HepG2 (cell line): ENCODE results near the gene AMHR2. TPM values are rescaled to one million over a fixed set of nuclear protein-coding genes. Genes with fewer than 3 reads are reported as not detected.

Experiments used
- CAMTA2 ChIP-seq: sonication (generic); formaldehyde crosslinking; IDR thresholded peaks from 2 replicates; pipeline ENCODE4 v1.4.0; 2020; ENCODE audit warnings: mild to moderate bottlenecking, missing genetic modification reagents, borderline replicate concordance
- FIP1L1 ChIP-seq: fragments of 200-400 bp; formaldehyde crosslinking; IDR thresholded peaks from 2 replicates; pipeline ENCODE4 v1.6.1; 2018; ENCODE audit warnings: low read depth, mild to moderate bottlenecking, low read length, moderate library complexity, borderline replicate concordance; ENCODE audit not compliant: insufficient read depth
- ISX ChIP-seq: sonication (generic); formaldehyde crosslinking; conservative IDR thresholded peaks from 2 replicates; pipeline ENCODE4 v1.5.0; 2020; ENCODE audit warnings: missing genetic modification reagents
- MAFG ChIP-seq: sonication (generic); formaldehyde crosslinking; IDR thresholded peaks from 2 replicates; pipeline ENCODE4 v1.5.1; 2020; ENCODE audit warnings: mild to moderate bottlenecking, missing genetic modification reagents
- MED13 ChIP-seq: sonication (generic); formaldehyde crosslinking; IDR thresholded peaks from 2 replicates; pipeline ENCODE4 v1.5.0; 2020; ENCODE audit warnings: missing genetic modification reagents
- NR2F6 ChIP-seq, 2 experiments: IDR thresholded peaks; 2 replicates each; pipeline ENCODE4 v1.6.1; 2016; ENCODE audit warnings: antibody characterized with exemption in 1 of 2, mild to moderate bottlenecking in 1 of 2
- PHF5A ChIP-seq: IDR thresholded peaks from one replicate; pipeline ENCODE4 v1.6.1; 2018; ENCODE audit warnings: low read depth, missing genetic modification reagents; ENCODE audit not compliant: unreplicated experiment
- TBL1XR1 ChIP-seq: fragments of 150-350 bp; IDR thresholded peaks from 2 replicates; pipeline ENCODE4 v1.6.1; 2014; ENCODE audit warnings: borderline replicate concordance, low read length; ENCODE audit not compliant: partially characterized antibody
- THYN1 ChIP-seq: sonication (generic); formaldehyde crosslinking; IDR thresholded peaks from 2 replicates; pipeline ENCODE4 v1.8.1; 2023; ENCODE audit warnings: low read depth, mild to moderate bottlenecking, moderate library complexity, missing genetic modification reagents, borderline replicate concordance
- ZBTB49 ChIP-seq: sonication (generic); formaldehyde crosslinking; IDR thresholded peaks from 2 replicates; pipeline ENCODE4 v1.4.0; 2020; ENCODE audit warnings: missing genetic modification reagents, borderline replicate concordance
- ZNF10 ChIP-seq: sonication (generic); formaldehyde crosslinking; IDR thresholded peaks from 2 replicates; pipeline ENCODE4 v1.4.0; 2020; ENCODE audit warnings: mild to moderate bottlenecking, low read depth, missing genetic modification reagents, borderline replicate concordance
- ZNF180 ChIP-seq: sonication (generic); formaldehyde crosslinking; IDR thresholded peaks from 2 replicates; pipeline ENCODE4 v1.4.0; 2020; ENCODE audit warnings: low read depth, missing genetic modification reagents, borderline replicate concordance
- ZNF333 ChIP-seq: sonication (generic); formaldehyde crosslinking; IDR thresholded peaks from 2 replicates; pipeline ENCODE4 v1.4.0; 2020; ENCODE audit warnings: mild to moderate bottlenecking, missing genetic modification reagents, borderline replicate concordance
- ZNF484 ChIP-seq: sonication (generic); formaldehyde crosslinking; IDR thresholded peaks from 2 replicates; pipeline ENCODE4 v1.5.1; 2020; ENCODE audit warnings: mild to moderate bottlenecking, low read depth, missing genetic modification reagents, borderline replicate concordance
- ZNF552 ChIP-seq: sonication (generic); formaldehyde crosslinking; IDR thresholded peaks from 2 replicates; pipeline ENCODE4 v1.9.0; 2022; ENCODE audit warnings: missing genetic modification reagents, mild to moderate bottlenecking, borderline replicate concordance
- ZSCAN21 ChIP-seq: sonication (generic); formaldehyde crosslinking; IDR thresholded peaks from 2 replicates; pipeline ENCODE4 v1.8.0; 2022; ENCODE audit warnings: mild to moderate bottlenecking, missing genetic modification reagents, moderate library complexity, borderline replicate concordance
- polyA plus RNA-seq, 8 experiments: library from polyadenylated mRNA; depleted of rRNA in 3 of 8; stranded (reverse) in 7 of 8; unstranded in 1 of 8; fragments of >200 nt; fragmentation: Illumina TruSeq in 4 of 8; extraction: Trizol in 4 of 8; gene quantifications; 2 replicates each; pipeline versions ENCODE4 v1.2.1 to v1.2.3, GENCODE V29; 2011 to 2016; ENCODE audit warnings: low read depth in 4 of 8, missing spikeins in 1 of 8, mixed read lengths in 1 of 8; ENCODE audit not compliant: insufficient read depth in 1 of 8
- total RNA-seq, 5 experiments: library from RNA; depleted of rRNA; stranded (reverse); fragments of >200 nt; fragmentation: Illumina TruSeq; extraction: Trizol; gene quantifications; 2 replicates each; pipeline ENCODE4 v1.2.3, GENCODE V29; 2016; ENCODE audit warnings: low read depth in 1 of 5
- TF ChIP-seq, protein P1 (sequence below): sonication (generic); formaldehyde crosslinking; IDR thresholded peaks from 2 replicates; pipeline ENCODE4 v1.9.0; 2021; ENCODE audit warnings: mild to moderate bottlenecking, missing genetic modification reagents
- TF ChIP-seq, protein P2 (sequence below): sonication (generic); formaldehyde crosslinking; IDR thresholded peaks from 2 replicates; pipeline ENCODE4 v1.4.0; 2020; ENCODE audit warnings: mild to moderate bottlenecking, low read depth, missing genetic modification reagents

The AMHR2 gene
- total and polyA plus RNA-seq, 2 of the 13 experiments (the other 11 are each of a cell fraction or from before 2014, with no cell fraction given), result 0.24 to 0.58 TPM

- TF ChIP-seq FIP1L1 (0 out of 2 replicates have a peak, but pooled peaks have one; percentile 89), ISX (CRISPR knock-in tag) (no peak), ZNF180 (CRISPR knock-in tag) (no peak), NR2F6 (IDR thresholded peaks at IDR 0.05) (no peak), NR2F6 (CRISPR knock-in tag; IDR thresholded peaks at IDR 0.05) (peak; percentile 71; the same call in 1 of the 2 replicates), ZNF10 (CRISPR knock-in tag) (no peak), ZSCAN21 (CRISPR knock-in tag) (peak; percentile 58; the same call in 1 of the 2 replicates), ZBTB49 (no peak), PHF5A (peak; percentile 78), ZNF333 (no peak), THYN1 (CRISPR knock-in tag) (no peak; the same call in 1 of the 2 replicates), CAMTA2 (CRISPR knock-in tag) (no peak), ZNF552 (CRISPR knock-in tag) (no peak), ZNF484 (CRISPR knock-in tag) (no peak), TBL1XR1 (peak; percentile 71), MAFG (CRISPR knock-in tag) (no peak), MED13 (CRISPR knock-in tag) (0 out of 2 replicates have a peak, but pooled peaks have one; percentile 36)
- TF ChIP-seq, protein P1, sequence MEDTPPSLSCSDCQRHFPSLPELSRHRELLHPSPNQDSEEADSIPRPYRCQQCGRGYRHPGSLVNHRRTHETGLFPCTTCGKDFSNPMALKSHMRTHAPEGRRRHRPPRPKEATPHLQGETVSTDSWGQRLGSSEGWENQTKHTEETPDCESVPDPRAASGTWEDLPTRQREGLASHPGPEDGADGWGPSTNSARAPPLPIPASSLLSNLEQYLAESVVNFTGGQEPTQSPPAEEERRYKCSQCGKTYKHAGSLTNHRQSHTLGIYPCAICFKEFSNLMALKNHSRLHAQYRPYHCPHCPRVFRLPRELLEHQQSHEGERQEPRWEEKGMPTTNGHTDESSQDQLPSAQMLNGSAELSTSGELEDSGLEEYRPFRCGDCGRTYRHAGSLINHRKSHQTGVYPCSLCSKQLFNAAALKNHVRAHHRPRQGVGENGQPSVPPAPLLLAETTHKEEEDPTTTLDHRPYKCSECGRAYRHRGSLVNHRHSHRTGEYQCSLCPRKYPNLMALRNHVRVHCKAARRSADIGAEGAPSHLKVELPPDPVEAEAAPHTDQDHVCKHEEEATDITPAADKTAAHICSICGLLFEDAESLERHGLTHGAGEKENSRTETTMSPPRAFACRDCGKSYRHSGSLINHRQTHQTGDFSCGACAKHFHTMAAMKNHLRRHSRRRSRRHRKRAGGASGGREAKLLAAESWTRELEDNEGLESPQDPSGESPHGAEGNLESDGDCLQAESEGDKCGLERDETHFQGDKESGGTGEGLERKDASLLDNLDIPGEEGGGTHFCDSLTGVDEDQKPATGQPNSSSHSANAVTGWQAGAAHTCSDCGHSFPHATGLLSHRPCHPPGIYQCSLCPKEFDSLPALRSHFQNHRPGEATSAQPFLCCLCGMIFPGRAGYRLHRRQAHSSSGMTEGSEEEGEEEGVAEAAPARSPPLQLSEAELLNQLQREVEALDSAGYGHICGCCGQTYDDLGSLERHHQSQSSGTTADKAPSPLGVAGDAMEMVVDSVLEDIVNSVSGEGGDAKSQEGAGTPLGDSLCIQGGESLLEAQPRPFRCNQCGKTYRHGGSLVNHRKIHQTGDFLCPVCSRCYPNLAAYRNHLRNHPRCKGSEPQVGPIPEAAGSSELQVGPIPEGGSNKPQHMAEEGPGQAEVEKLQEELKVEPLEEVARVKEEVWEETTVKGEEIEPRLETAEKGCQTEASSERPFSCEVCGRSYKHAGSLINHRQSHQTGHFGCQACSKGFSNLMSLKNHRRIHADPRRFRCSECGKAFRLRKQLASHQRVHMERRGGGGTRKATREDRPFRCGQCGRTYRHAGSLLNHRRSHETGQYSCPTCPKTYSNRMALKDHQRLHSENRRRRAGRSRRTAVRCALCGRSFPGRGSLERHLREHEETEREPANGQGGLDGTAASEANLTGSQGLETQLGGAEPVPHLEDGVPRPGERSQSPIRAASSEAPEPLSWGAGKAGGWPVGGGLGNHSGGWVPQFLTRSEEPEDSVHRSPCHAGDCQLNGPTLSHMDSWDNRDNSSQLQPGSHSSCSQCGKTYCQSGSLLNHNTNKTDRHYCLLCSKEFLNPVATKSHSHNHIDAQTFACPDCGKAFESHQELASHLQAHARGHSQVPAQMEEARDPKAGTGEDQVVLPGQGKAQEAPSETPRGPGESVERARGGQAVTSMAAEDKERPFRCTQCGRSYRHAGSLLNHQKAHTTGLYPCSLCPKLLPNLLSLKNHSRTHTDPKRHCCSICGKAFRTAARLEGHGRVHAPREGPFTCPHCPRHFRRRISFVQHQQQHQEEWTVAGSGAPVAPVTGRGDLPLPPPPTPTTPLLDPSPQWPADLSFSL (CRISPR knock-in tag), result no peak
- TF ChIP-seq, protein P2, sequence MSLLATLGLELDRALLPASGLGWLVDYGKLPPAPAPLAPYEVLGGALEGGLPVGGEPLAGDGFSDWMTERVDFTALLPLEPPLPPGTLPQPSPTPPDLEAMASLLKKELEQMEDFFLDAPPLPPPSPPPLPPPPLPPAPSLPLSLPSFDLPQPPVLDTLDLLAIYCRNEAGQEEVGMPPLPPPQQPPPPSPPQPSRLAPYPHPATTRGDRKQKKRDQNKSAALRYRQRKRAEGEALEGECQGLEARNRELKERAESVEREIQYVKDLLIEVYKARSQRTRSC (CRISPR knock-in tag), result no peak
Measured at GRCh38 chr12:53451661-53452158, 28.1 kb downstream of the AMHR2 start, which contains the start of gene PCBP2 (continued).
